HG03571 (cell line): ENCODE data around the gene FNDC3B.
"Not testable (repeated sequence)": the region's sequence is repeated elsewhere in the genome, so short reads cannot be mapped to it uniquely, and the experiment has no call there.

Source experiments
- ATAC-seq: cut with Tn5 transposase; IDR thresholded peaks from one replicate; pipeline ENCODE4 v1.9.1; 2021; ENCODE audit not compliant: unreplicated experiment

FNDC3B gene

GRCh38 chr3:172351895-172352466 lies 312.6 kb downstream of the FNDC3B start:
- no peak for ATAC-seq

- no peak for ATAC-seq
Observed at GRCh38 chr3:172352786-172353185, 313.4 kb downstream of the FNDC3B start.

- no peak for ATAC-seq
Observed at GRCh38 chr3:172354931-172355499, 315.6 kb downstream of the FNDC3B start.

- ATAC-seq: no peak
Observed at GRCh38 chr3:172355836-172356235, 316.5 kb downstream of the FNDC3B start.

- ATAC-seq: no peak
Observed at GRCh38 chr3:172356427-172356826, 317.0 kb downstream of the FNDC3B start.

GRCh38 chr3:172357850-172358754 lies 318.7 kb downstream of the FNDC3B start:
- no peak for ATAC-seq

GRCh38 chr3:172359231-172359630 lies 319.9 kb downstream of the FNDC3B start:
- ATAC-seq: no peak

- ATAC-seq: no peak
Observed at GRCh38 chr3:172359996-172360395, 320.6 kb downstream of the FNDC3B start.

- ATAC-seq: no peak
Observed at GRCh38 chr3:172362583-172362982, 323.2 kb downstream of the FNDC3B start.

GRCh38 chr3:172364374-172365027 lies 325.1 kb downstream of the FNDC3B start:
- ATAC-seq: no peak

GRCh38 chr3:172365028-172365567 lies 325.7 kb downstream of the FNDC3B start:
- no peak for ATAC-seq

GRCh38 chr3:172367205-172368105 lies 328.1 kb downstream of the FNDC3B start:
- no peak for ATAC-seq

GRCh38 chr3:172368556-172368955 lies 329.2 kb downstream of the FNDC3B start:
- ATAC-seq: not testable (repeated sequence)

GRCh38 chr3:172369590-172370259 lies 330.3 kb downstream of the FNDC3B start:
- no peak for ATAC-seq

GRCh38 chr3:172370419-172370818 lies 331.0 kb downstream of the FNDC3B start:
- no peak for ATAC-seq

- no peak for ATAC-seq
Observed at GRCh38 chr3:172371544-172371943, 332.2 kb downstream of the FNDC3B start.

GRCh38 chr3:172372895-172373294 lies 333.5 kb downstream of the FNDC3B start:
- no peak for ATAC-seq

- ATAC-seq: no peak
Observed at GRCh38 chr3:172373912-172374311, 334.5 kb downstream of the FNDC3B start.

- no peak for ATAC-seq
Observed at GRCh38 chr3:172375206-172375850, 335.9 kb downstream of the FNDC3B start.
